BE2C (cell line): ENCODE data around the gene KCTD17.

ENCODE experiments used
- DNase-seq: peaks from one replicate; pipeline ENCODE4 v3.0.0-alpha.2; 2020
- H3K27me3 ChIP-seq: fragments of 250-450 bp; sonication (Bioruptor Pico); 2 replicates; pipeline ENCODE4 v1.5.1; 2020; ENCODE audit warnings: mild to moderate bottlenecking
- H3K36me3 ChIP-seq: fragments of 250-450 bp; sonication (Bioruptor Pico); 2 replicates; pipeline ENCODE4 v1.5.1; 2020; ENCODE audit warnings: mild to moderate bottlenecking
- H3K4me1 ChIP-seq: fragments of 250-450 bp; sonication (Bioruptor Pico); 2 replicates; pipeline ENCODE4 v1.5.1; 2020
- H3K4me3 ChIP-seq: 2 replicates; pipeline ENCODE4 v1.5.1; 2011; ENCODE audit warnings: low read depth, low read length
- H3K9me3 ChIP-seq: fragments of 250-450 bp; sonication (Bioruptor Pico); 2 replicates; pipeline ENCODE4 v1.5.1; 2020
- TF ChIP-seq, protein P1 (sequence below): IDR thresholded peaks from 2 replicates; pipeline ENCODE4 v1.5.1; 2012; ENCODE audit warnings: mild to moderate bottlenecking, low read depth, low read length

Gene KCTD17

DNA sequence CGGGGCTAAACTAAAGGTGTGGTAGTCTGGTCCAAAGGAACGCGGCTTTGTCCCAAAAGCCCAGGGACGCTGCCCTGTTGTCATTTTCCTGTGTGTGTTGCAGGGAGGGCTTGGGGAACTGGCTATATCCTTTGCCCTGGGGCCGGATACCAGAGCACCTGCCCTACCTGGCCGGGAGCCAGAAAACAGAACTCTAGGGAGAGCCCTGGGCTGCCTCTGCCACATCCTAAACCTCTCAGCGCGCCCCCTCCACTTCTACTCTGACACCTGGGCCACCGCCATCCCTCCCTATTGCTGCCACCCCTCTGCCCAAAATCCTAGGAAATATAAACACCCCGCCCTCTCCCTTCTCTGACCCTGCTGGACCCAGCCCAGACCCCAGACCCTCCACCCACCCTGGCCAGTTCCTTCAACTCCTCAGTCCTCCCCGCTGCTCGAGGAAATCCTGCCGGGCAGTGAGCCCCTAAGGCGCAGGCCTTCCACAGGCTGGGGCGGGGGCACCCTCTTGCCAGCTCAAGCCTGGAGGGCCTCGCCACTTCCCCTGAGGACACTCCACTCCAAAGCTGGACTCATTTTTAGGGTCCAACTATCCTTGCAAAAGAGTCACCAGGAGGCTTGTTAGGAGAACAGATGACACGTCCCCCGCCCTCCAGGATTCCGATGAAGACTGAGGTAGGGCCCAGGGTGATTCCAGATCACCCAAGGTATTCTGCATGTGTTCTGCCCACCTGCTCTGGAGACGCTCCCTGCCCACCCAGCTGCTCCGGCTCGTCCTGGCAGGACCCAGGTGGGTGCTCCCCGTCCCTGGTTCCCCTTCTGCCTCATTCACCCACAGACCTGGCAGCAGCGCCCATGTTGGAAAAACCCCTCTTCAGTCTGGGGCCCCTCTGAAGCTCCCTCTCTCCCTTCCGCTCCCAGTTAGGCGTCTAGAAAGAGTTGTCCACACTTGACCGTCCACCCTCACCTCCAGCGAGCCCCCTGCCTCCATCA lies 12.2 kb downstream of the KCTD17 start:
- TF ChIP-seq, protein P1, sequence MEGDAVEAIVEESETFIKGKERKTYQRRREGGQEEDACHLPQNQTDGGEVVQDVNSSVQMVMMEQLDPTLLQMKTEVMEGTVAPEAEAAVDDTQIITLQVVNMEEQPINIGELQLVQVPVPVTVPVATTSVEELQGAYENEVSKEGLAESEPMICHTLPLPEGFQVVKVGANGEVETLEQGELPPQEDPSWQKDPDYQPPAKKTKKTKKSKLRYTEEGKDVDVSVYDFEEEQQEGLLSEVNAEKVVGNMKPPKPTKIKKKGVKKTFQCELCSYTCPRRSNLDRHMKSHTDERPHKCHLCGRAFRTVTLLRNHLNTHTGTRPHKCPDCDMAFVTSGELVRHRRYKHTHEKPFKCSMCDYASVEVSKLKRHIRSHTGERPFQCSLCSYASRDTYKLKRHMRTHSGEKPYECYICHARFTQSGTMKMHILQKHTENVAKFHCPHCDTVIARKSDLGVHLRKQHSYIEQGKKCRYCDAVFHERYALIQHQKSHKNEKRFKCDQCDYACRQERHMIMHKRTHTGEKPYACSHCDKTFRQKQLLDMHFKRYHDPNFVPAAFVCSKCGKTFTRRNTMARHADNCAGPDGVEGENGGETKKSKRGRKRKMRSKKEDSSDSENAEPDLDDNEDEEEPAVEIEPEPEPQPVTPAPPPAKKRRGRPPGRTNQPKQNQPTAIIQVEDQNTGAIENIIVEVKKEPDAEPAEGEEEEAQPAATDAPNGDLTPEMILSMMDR = no peak
- H3K4me1 ChIP-seq = peaks cover 12% of the 10 kb centered on the region
- H3K4me3 ChIP-seq = no peak overlapping the region
- no peaks in the 10 kb centered on the region; the same call in none of the 2 replicates for H3K36me3 ChIP-seq
- H3K27me3 ChIP-seq = peaks cover 12% of the 10 kb centered on the region
- DNase-seq = peak; percentile 73
- H3K9me3 ChIP-seq = no peaks in the 10 kb centered on the region

DNA sequence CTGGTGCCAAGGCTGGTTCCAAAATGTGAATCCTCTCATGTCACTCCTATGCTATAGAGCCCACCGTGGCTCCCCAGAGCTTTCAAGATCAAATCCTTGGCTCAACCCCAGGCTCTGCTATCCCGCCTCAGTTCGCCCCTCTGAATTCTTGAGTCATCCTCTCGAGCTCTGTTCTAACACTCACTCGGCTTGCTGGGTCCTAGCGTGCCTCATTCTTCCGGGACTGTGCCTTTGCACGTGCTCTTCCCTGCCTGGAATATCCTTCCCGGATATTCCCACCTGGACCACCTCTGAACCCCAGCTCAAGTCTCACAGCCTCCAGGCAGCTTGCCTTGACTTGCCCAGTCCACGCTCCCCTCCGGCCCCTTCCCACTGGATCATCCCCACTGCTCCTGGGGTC lies 13.0 kb downstream of the KCTD17 start:
- no peak overlapping the region for H3K4me3 ChIP-seq
- no peaks in the 10 kb centered on the region; the same call in none of the 2 replicates for H3K36me3 ChIP-seq
- H3K27me3 ChIP-seq = peaks cover 19% of the 10 kb centered on the region
- TF ChIP-seq, protein P1 = no peak
- no peak for DNase-seq
- no peaks in the 10 kb centered on the region for H3K9me3 ChIP-seq
- H3K4me1 ChIP-seq = peaks cover 12% of the 10 kb centered on the region

DNA sequence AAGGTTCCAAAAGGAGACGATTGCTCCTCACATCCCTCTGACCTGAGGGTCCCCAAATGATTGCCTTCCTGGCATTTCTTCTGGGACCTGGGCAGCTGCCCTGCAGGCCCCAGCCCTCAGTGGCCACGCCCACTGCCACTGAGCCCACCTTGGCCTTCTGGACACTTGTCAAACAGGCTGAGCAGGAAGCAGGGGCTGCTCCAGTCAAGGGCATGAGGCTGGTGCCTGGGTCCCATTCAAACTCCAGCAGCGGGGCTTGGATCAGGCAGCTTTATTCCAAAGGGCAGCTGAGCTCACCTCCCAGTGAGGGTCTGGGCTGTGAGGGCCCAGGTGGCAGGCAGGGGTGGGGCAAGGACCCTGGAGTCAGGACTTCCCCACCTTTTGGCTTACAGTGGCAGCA lies 13.6 kb downstream of the KCTD17 start:
- H3K9me3 ChIP-seq = no peaks in the 10 kb centered on the region
- no peaks in the 10 kb centered on the region; the same call in 1 of the 2 replicates for H3K36me3 ChIP-seq
- DNase-seq = no peak
- TF ChIP-seq, protein P1 = no peak
- peaks cover 26% of the 10 kb centered on the region for H3K27me3 ChIP-seq
- no peak overlapping the region for H3K4me3 ChIP-seq
- H3K4me1 ChIP-seq = peaks cover 12% of the 10 kb centered on the region

DNA sequence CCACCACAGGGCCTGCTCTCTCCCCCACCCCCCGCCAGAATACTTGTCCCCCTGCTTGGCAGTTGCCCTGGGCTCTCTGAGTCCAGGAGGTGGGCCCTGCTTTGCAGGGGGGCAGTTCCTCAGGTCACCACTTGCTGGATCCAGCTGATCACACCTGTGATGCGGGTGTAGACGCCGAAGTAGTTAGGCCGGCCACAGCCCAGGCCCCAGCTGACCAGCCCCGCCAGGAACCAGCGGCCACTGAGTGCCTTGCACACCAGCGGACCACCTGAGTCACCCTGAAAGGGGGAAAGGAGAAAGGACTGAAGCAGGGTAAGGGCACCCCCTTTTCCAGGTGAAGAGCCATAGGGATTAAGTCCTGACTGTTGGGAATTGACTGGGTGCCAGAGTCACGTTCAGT lies 14.4 kb downstream of the KCTD17 start:
- no peaks in the 10 kb centered on the region; the same call in 1 of the 2 replicates for H3K36me3 ChIP-seq
- TF ChIP-seq, protein P1 = no peak
- no peak for DNase-seq
- H3K9me3 ChIP-seq = no peaks in the 10 kb centered on the region
- H3K27me3 ChIP-seq = peaks cover 33% of the 10 kb centered on the region
- peaks cover 12% of the 10 kb centered on the region for H3K4me1 ChIP-seq
- no peak overlapping the region for H3K4me3 ChIP-seq

DNA sequence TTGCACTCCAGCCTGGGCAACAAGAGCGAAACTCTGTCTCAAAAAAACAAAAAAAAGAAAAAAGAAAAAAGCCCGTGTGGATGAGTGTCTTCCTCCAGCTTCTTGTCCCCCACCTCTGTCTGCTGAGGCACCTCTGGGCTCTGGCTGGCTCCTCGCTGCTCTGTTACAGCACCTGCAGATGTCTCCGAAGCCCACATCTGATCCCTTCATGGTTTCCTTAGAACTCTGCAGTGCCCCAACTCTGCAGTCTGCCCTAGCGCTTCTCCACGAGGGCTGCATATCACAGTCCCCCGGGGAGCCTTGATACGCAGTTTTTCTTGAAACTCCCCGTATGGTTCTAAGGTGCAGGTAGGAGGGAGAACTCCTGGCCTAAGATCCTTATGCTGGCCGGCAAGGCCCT lies 15.9 kb downstream of the KCTD17 start:
- TF ChIP-seq, protein P1 = no peak
- Histone ChIP-seq H3K9me3 (no peaks in the 10 kb centered on the region), H3K36me3 (no peaks in the 10 kb centered on the region), H3K27me3 (peaks cover 34% of the 10 kb centered on the region), H3K4me1 (peaks cover 12% of the 10 kb centered on the region), H3K4me3 (no peak overlapping the region)
- DNase-seq = no peak

DNA sequence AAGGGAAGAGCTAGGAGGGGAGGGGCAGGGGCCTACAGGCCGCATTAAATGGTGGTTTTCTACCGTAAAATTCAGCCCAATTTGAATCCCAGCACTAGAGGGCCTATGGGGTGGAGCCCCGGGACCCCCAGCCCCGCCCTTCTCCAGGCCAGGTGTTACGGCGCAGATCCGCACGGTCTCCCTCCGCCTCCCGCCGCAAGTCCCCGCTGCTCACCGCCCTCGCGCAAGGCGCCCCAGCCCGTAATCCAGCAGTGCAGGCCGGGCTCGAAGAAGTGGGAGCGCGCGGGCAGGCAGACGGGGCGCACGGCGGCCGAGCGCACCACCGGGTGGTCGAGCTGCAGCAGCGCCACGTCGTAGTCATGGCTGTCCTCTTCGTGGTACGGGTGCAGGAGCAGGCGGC lies 17.3 kb downstream of the KCTD17 start:
- no peak overlapping the region for H3K4me3 ChIP-seq
- H3K9me3 ChIP-seq = no peaks in the 10 kb centered on the region
- H3K36me3 ChIP-seq = no peaks in the 10 kb centered on the region
- TF ChIP-seq, protein P1 = no peak
- no peaks in the 10 kb centered on the region for H3K4me1 ChIP-seq
- no peak for DNase-seq
- H3K27me3 ChIP-seq = peaks cover 34% of the 10 kb centered on the region
